Neural progenitor cell (in vitro differentiated cells): ENCODE results near the gene ADAM23.

Experiments used
- EZH2 ChIP-seq: fragments of 200-600 bp; sonication (generic); IDR thresholded peaks from 2 replicates; pipeline ENCODE4 v1.6.1; 2017; ENCODE audit warnings: antibody characterized with exemption, mild to moderate bottlenecking, moderate library complexity
- TF ChIP-seq, protein P1 (sequence below): fragments of 200-600 bp; sonication (generic); IDR thresholded peaks from 2 replicates; pipeline ENCODE4 v1.5.1; 2017; ENCODE audit warnings: antibody characterized with exemption, mild to moderate bottlenecking

DNA sequence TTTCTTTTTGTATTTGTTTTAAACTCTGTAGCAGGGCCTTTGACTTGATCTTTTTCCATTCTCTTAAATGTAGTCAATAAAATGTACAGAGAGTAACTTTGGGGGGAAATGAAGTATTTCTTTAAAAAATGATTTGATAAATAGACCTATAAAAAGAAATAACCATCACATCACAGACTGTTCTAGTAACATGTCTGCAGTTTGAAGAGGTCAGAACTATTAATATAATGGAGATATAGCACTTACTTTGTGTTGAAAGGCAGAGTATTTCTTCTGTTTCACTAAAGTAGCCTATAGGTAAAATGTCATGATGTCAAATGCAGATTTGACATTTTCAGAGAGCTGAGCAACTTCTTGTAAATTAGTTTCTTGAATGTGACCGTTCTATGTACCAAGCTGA is 143.3 kb downstream of the ADAM23 start:
- TF ChIP-seq, protein P1, sequence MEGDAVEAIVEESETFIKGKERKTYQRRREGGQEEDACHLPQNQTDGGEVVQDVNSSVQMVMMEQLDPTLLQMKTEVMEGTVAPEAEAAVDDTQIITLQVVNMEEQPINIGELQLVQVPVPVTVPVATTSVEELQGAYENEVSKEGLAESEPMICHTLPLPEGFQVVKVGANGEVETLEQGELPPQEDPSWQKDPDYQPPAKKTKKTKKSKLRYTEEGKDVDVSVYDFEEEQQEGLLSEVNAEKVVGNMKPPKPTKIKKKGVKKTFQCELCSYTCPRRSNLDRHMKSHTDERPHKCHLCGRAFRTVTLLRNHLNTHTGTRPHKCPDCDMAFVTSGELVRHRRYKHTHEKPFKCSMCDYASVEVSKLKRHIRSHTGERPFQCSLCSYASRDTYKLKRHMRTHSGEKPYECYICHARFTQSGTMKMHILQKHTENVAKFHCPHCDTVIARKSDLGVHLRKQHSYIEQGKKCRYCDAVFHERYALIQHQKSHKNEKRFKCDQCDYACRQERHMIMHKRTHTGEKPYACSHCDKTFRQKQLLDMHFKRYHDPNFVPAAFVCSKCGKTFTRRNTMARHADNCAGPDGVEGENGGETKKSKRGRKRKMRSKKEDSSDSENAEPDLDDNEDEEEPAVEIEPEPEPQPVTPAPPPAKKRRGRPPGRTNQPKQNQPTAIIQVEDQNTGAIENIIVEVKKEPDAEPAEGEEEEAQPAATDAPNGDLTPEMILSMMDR, result no peak
- TF ChIP-seq EZH2, result no peak
